ENCODE data around the gene STX17.
A peak's percentile ranks its signal among the peaks of the same experiment; 100 is the strongest.

Gene STX17

GRCh38 chr9:99911600-99911999 is 5.1 kb downstream of the STX17 start:
- DNase-seq: no peak

DNA sequence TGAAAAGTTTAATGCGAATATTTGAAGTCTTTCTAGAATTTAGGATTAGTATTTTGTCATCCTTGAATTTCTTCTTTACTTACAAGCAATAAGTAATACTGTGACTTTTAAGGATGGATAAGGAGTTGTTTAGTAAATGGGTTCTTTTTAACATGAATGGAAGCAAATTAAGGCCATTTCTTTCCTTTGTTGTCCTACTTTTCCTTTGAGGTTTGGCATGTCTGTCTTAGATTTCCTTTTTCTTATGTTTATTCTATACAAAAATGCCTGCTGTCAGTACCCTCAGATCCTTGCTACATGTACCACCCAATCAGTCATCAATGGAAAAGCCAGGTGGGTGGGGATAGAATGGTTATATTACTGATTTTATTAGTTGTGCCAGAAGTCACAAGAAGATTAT is 10.2 kb downstream of the STX17 start:
- no peak for DNase-seq

GRCh38 chr9:99918134-99918533 is 11.7 kb downstream of the STX17 start:
- DNase-seq: no peak

- DNase-seq: no peak
Measured at GRCh38 chr9:99919930-99920329, 13.5 kb downstream of the STX17 start.

GRCh38 chr9:99921875-99922710 is 15.6 kb downstream of the STX17 start:
- no peak for DNase-seq

- DNase-seq: no peak
Measured at GRCh38 chr9:99922711-99923030, 16.2 kb downstream of the STX17 start.

GRCh38 chr9:99925541-99925940 is 19.1 kb downstream of the STX17 start:
- no peak for DNase-seq

DNA sequence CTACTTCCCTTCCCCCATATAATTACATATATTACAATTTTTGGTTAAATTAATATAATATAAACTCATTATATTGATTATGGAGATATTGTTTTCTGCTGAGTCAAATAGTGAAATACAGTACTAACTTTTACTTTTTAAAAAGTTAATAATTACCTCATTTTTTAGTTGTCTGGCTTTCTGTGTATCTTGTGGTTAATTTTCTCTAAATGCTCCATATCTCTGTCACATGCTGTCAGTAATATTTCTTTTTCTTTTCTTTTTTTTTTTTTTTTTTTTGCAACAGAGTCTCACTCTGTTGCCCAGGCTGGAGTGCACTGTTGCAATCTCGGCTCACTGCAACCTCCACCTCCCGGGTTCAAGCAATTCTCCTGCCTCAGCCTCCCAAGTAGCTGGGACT is 23.2 kb downstream of the STX17 start:
- DNase-seq: no peak

GRCh38 chr9:99931155-99931840 is 24.8 kb downstream of the STX17 start:
- no peak for DNase-seq

- no peak for DNase-seq
Measured at GRCh38 chr9:99936947-99937587, 30.6 kb downstream of the STX17 start.

DNA sequence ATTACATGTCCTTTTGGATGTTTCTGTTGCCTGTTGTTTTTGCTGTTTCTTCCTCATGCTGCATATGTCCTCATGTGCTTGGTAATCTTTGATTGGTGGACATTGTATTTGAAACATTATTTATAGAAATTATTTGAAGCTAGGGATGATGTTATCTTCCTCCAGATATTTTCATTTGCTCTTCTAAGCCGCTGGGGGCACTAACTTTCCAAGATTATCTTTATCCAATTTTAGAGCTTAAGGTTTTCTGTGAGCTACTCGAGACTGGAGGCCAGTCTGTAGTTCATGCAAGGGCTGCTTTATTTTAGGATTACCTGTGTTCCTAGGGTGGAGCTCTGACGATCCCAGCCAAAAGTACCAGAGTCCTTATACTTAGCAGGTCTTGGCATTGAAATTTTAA is 40.9 kb downstream of the STX17 start:
- DNase-seq: no peak

GRCh38 chr9:99948482-99948881 is 42.0 kb downstream of the STX17 start:
- no peak for DNase-seq

GRCh38 chr9:99948896-99949295 is 42.4 kb downstream of the STX17 start:
- DNase-seq: no peak

DNA sequence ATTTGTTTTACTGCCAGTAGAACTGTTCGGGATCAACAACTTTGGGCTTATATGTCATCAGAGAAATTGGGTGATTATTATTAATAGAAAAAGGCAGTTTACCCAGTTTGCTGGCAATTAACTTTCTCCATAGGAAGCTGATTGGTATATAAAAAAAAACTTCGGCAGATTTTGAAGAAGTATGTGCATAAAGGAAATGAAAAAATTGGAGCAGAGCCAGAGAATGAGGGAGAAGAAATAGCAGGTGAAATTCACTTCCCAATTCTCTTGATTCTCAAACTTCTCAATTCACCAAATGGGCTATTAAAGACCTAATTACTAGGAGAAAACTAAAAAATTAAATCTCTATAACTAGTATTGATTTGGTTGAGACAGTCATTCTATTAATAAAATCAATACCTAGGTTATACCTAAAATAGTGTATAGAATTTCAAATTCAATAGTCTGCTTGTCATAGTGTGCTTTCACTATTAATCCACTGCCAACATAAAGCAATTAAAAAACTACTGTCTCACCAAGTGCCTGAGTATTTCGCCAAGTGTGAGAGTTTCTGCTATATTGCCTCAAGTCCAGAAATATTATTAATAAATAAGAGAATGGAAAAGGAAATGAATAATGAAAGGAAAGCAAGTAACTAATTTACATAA is 47.5 kb downstream of the STX17 start:
- DNase-seq: peak; percentile 42

- peak; percentile 71 for DNase-seq
Measured at GRCh38 chr9:99954819-99955218, 48.4 kb downstream of the STX17 start.

DNA sequence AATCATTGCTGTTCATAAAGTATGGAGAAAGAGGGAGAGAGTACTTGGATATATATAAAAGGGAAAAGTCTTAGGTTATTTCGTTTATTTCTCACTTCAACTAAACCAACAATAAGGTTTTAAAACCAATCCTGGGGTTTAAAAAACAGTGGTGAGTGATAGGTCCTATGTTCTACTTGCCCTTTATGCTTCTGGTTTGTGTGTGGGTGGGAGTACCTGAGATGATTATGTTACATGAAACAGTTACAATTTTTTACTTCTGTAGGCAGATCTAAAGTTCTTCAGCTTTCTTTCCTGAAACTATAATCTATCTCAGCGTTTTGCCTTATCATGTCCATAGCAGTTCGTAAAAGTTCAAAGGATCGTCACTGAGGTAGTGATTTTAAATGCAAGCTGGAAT is 49.2 kb downstream of the STX17 start:
- DNase-seq: no peak

GRCh38 chr9:99962680-99963261 is 56.3 kb downstream of the STX17 start:
- DNase-seq: no peak

- DNase-seq: no peak
Measured at GRCh38 chr9:99964336-99964735, 57.9 kb downstream of the STX17 start.

- DNase-seq: no peak
Measured at GRCh38 chr9:99966001-99966400, 59.5 kb downstream of the STX17 start.

- DNase-seq: no peak
Measured at GRCh38 chr9:99966716-99967115, 60.3 kb downstream of the STX17 start.

GRCh38 chr9:99967457-99967856 is 61.0 kb downstream of the STX17 start:
- DNase-seq: no peak

GRCh38 chr9:99970481-99970880 is 64.0 kb downstream of the STX17 start:
- DNase-seq: no peak

DNA sequence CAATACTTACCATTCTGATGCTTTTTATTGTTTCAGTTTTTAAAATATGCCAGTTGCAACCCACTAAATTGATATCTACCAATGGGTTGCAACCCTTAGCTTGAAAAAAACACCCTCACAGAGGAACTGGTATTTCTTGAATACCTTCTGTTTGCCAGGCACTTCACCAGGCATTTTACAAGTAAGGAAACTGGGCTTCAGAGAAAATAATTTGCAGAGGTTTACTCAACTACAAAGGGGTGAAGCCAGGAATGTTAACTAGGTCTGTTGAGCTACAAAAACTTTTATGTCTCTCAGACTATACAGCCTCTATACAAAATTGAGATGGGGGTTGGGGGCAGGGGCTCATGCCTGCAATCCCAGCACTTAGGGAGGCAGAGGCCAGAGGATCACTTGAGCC is 65.0 kb downstream of the STX17 start:
- no peak for DNase-seq

Measured in activated CD4-positive, alpha-beta T cell treated with anti-CD3 and anti-CD28 coated beads, Interleukin-2, amount 50 U/mL, for 16 hours (primary cell).